DND-41 (cell line): ENCODE data around the gene PLAU.

ENCODE experiments used
- ATAC-seq: fragments of 200-7000 bp; cut with Tn5 transposase; 3 replicates; pipeline ENCODE4 v1.9.1; 2021; ENCODE audit warnings: low read depth; ENCODE audit not compliant: insufficient read depth
- DNase-seq: peaks from one replicate; pipeline ENCODE4 v3.0.0-alpha.2; 2020
- H2AFZ ChIP-seq: 2 replicates; pipeline ENCODE4 v1.6.0; 2012; ENCODE audit warnings: low read depth, low read length
- H3K27ac ChIP-seq: 2 replicates; pipeline ENCODE4 v1.5.1; 2012; ENCODE audit warnings: low read length, inconsistent platforms
- H3K27me3 ChIP-seq: fragments of 200-600 bp; sonication (generic); 2 replicates; pipeline ENCODE4 v1.6.0; 2012; ENCODE audit warnings: low read length, mild to moderate bottlenecking, inconsistent platforms; ENCODE audit not compliant: insufficient read depth, poor library complexity
- H3K36me3 ChIP-seq: 2 replicates; pipeline ENCODE4 v1.5.1; 2012; ENCODE audit warnings: low read length, inconsistent platforms; ENCODE audit not compliant: insufficient read depth
- H3K4me1 ChIP-seq: 2 replicates; pipeline ENCODE4 v1.5.1; 2012; ENCODE audit warnings: mild to moderate bottlenecking, low read length; ENCODE audit not compliant: insufficient read depth
- H3K4me2 ChIP-seq: 2 replicates; pipeline ENCODE4 v1.6.0; 2012; ENCODE audit warnings: mild to moderate bottlenecking, moderate library complexity, low read length, inconsistent platforms; ENCODE audit not compliant: insufficient read depth
- H3K4me3 ChIP-seq, 2 experiments: fragments of 200-600 bp in 1 of 2; shearing (Covaris generic) in 1 of 2; 2 replicates each; pipeline ENCODE4 v1.5.1; 2012 to 2016; ENCODE audit warnings: inconsistent platforms in 2 of 2, low read length in 2 of 2, mild to moderate bottlenecking in 2 of 2, low read depth in 1 of 2, moderate library complexity in 1 of 2
- H3K79me2 ChIP-seq: 2 replicates; pipeline ENCODE4 v1.6.0; 2012; ENCODE audit warnings: low read length, inconsistent platforms; ENCODE audit not compliant: insufficient read depth
- H3K9ac ChIP-seq: 2 replicates; pipeline ENCODE4 v1.6.0; 2012; ENCODE audit warnings: low read depth, mild to moderate bottlenecking, inconsistent platforms, low read length, moderate library complexity
- H3K9me3 ChIP-seq: 2 replicates; pipeline ENCODE4 v1.5.1; 2012; ENCODE audit warnings: low read length, moderate library complexity, mild to moderate bottlenecking, inconsistent platforms; ENCODE audit not compliant: insufficient read depth, severe bottlenecking
- H4K20me1 ChIP-seq: 2 replicates; pipeline ENCODE4 v1.6.0; 2012; ENCODE audit warnings: low read length; ENCODE audit not compliant: insufficient read depth
- EZH2 ChIP-seq: IDR thresholded peaks from 3 replicates; pipeline ENCODE4 v1.6.1; 2012; ENCODE audit warnings: borderline replicate concordance, low read depth, mild to moderate bottlenecking, moderate library complexity, low read length, inconsistent platforms; ENCODE audit not compliant: severe bottlenecking
- TF ChIP-seq, protein P1 (sequence below): IDR thresholded peaks from 2 replicates; pipeline ENCODE4 v1.5.1; 2012; ENCODE audit warnings: borderline replicate concordance, low read length, moderate library complexity, mild to moderate bottlenecking; ENCODE audit not compliant: poor library complexity, severe bottlenecking; ENCODE audit errors: extremely low read depth

PLAU gene

GRCh38 chr10:73901261-73901660 lies 9.7 kb upstream of the PLAU start:
- no peak for ATAC-seq
- Histone ChIP-seq H3K9ac (no peak overlapping the region), H3K27ac (no peak overlapping the region), H3K9me3 (no peaks in the 10 kb centered on the region), H4K20me1 (no peaks in the 10 kb centered on the region), H3K4me3 (no peak overlapping the region), H3K36me3 (no peaks in the 10 kb centered on the region), H3K79me2 (no peaks in the 10 kb centered on the region), H3K27me3 (peaks cover 29% of the 10 kb centered on the region), H3K4me2 (no peak overlapping the region), H3K4me1 (no peaks in the 10 kb centered on the region), H2AFZ (no peak overlapping the region)
- no peak for DNase-seq
- TF ChIP-seq, protein P1, sequence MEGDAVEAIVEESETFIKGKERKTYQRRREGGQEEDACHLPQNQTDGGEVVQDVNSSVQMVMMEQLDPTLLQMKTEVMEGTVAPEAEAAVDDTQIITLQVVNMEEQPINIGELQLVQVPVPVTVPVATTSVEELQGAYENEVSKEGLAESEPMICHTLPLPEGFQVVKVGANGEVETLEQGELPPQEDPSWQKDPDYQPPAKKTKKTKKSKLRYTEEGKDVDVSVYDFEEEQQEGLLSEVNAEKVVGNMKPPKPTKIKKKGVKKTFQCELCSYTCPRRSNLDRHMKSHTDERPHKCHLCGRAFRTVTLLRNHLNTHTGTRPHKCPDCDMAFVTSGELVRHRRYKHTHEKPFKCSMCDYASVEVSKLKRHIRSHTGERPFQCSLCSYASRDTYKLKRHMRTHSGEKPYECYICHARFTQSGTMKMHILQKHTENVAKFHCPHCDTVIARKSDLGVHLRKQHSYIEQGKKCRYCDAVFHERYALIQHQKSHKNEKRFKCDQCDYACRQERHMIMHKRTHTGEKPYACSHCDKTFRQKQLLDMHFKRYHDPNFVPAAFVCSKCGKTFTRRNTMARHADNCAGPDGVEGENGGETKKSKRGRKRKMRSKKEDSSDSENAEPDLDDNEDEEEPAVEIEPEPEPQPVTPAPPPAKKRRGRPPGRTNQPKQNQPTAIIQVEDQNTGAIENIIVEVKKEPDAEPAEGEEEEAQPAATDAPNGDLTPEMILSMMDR: no peak
- TF ChIP-seq EZH2: no peak

DNA sequence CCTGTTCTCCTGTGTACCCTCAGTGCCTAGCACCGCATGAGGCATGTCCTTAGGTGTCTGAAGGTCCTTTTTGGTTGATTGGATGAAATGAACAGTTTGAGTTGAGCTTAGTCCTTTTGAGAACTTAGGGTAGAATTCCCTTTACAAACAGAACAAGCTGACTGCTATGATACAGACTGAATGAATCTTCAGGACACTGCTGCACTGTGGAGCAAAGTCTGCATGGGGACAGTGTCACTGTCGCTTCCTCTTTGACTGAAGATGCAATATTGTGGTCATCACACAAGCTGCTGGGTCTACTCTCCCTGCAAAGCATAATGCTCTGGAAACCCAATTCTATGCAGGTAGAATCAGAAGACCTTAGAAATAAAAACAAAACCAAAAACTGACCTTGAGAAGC lies 8.6 kb upstream of the PLAU start:
- Histone ChIP-seq H2AFZ (no peak overlapping the region), H3K79me2 (no peaks in the 10 kb centered on the region), H3K4me1 (peaks cover 5% of the 10 kb centered on the region; the same call in 1 of the 2 replicates), H3K27ac (no peak overlapping the region), H3K4me3 (no peak overlapping the region), H4K20me1 (no peaks in the 10 kb centered on the region), H3K36me3 (no peaks in the 10 kb centered on the region), H3K9me3 (no peaks in the 10 kb centered on the region), H3K4me2 (no peak overlapping the region), H3K27me3 (peaks cover 35% of the 10 kb centered on the region), H3K9ac (no peak overlapping the region)
- ATAC-seq (no peak), DNase-seq (no peak)
- TF ChIP-seq, protein P1: no peak
- TF ChIP-seq EZH2: no peak

DNA sequence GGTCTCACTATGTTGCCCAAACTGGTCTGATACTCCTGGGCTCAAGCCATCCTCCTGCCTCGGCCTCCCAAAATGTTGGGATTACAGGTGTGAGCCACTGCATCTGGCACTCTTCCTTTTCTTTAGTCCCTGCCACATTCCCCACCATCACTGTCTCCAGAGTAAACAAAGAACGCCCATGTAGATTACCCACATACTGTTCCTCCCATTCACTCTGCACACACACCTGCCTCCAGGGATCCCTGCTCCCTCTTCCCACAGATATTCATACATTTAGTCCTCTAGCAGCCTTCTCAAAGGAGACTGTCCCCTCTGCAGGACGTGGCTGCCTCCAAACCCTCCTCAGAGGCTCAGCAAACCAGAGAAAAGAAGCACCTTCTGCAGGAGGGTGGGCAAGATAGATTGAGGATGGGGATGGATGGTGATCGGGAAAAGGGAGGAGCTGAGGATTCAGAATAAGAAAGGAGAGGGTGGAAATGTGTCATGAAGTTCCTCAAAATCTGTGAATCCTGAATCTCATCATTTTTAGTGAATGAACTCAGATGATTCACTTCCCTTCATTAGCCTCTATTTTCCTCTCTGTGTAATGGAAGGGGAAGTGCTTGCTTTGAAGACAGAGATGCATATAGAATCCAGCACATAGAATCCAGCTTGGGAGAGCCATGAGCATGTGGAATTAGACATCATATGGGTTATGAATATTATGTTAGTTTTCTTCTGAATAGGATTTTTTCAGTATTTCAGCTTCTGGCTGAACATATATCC lies 5.5 kb upstream of the PLAU start:
- TF ChIP-seq EZH2: no peak
- TF ChIP-seq, protein P1: no peak
- Histone ChIP-seq H3K27me3 (peaks cover 58% of the 10 kb centered on the region), H3K9ac (no peak overlapping the region), H3K4me3 (no peak overlapping the region), H3K4me1 (peaks cover 33% of the 10 kb centered on the region), H4K20me1 (peaks cover 3% of the 10 kb centered on the region), H3K9me3 (no peaks in the 10 kb centered on the region), H3K79me2 (no peaks in the 10 kb centered on the region), H3K4me2 (no peak overlapping the region), H3K27ac (no peak overlapping the region), H2AFZ (no peak overlapping the region), H3K36me3 (no peaks in the 10 kb centered on the region)
- ATAC-seq (no peak), DNase-seq (no peak)
